HepG2 (cell line): ENCODE measurements around the gene CIITA. TPM values are rescaled to one million over a fixed set of nuclear protein-coding genes. Genes with fewer than 3 reads are reported as not detected.

ENCODE experiments used
- ATAC-seq: fragments of 200-7000 bp; cut with Tn5 transposase; 3 replicates; pipeline ENCODE4 v1.9.1; 2020; ENCODE audit warnings: mild to moderate bottlenecking, moderate library complexity
- BruUV-seq: library from RNA; stranded (reverse); fragments of 400-500 nt; replicated peaks from 2 replicates; lab custom pipeline; 2021; lab: Mats Ljungman, UMichigan
- CTCF ChIA-PET: fragments of 300-600 bp; formaldehyde crosslinking; extraction: SDS; loops from one replicate; lab custom pipeline; 2021; ENCODE audit warnings: low total read pairs, inconsistent platforms, low intra/inter-chr PET ratio; lab: Yijun Ruan, JAX
- POLR2A ChIA-PET: fragments of 350-600 bp; sonication (Branson Sonifier 250); formaldehyde crosslinking; loops from one replicate; lab custom pipeline; 2020; ENCODE audit warnings: antibody characterized with exemption, inconsistent platforms; lab: Yijun Ruan, JAX
- DNase-seq: peaks from one replicate; pipeline ENCODE4 v3.0.0-alpha.2; 2015; ENCODE audit warnings: low spot score
- FAIRE-seq: peaks from 3 replicates; lab custom pipeline; 2011; peaks lifted over from hg19 to GRCh38; lab: Jason Lieb, UNC
- H2AFZ ChIP-seq: one replicate; pipeline ENCODE4 v1.6.1; 2011; ENCODE audit warnings: low read length, inconsistent platforms
- H3K27ac ChIP-seq: fragments of 300-600 bp; 3 replicates; pipeline ENCODE4 v1.8.0; 2011; ENCODE audit warnings: mixed run types, mild to moderate bottlenecking, mixed read lengths, low read length, inconsistent platforms; ENCODE audit not compliant: insufficient read depth; ENCODE audit errors: extremely low read length
- H3K27me3 ChIP-seq, 2 experiments: fragments of 200-600 bp in 1 of 2; 2 replicates in 1 of 2; 3 replicates in 1 of 2; pipeline versions ENCODE4 v1.6.0 to v1.8.0; 2011; ENCODE audit warnings: low read length in 2 of 2, mild to moderate bottlenecking in 2 of 2, moderate library complexity in 2 of 2, inconsistent platforms in 1 of 2; ENCODE audit not compliant: insufficient read depth in 2 of 2, control insufficient read depth in 1 of 2
- H3K36me3 ChIP-seq, 2 experiments: fragments of 200-600 bp in 1 of 2; replicated peaks in 1 of 2; 2 replicates in 1 of 2; 3 replicates in 1 of 2; pipeline versions ENCODE4 v1.5.1 to v1.8.0; 2011; ENCODE audit warnings: low read length in 2 of 2, inconsistent platforms in 1 of 2; ENCODE audit not compliant: insufficient read depth in 2 of 2, control insufficient read depth in 1 of 2
- H3K4me1 ChIP-seq: 2 replicates; pipeline ENCODE4 v1.5.1; 2012; ENCODE audit warnings: low read length, inconsistent platforms; ENCODE audit not compliant: insufficient read depth
- H3K4me2 ChIP-seq: 2 replicates; pipeline ENCODE4 v1.6.0; 2011; ENCODE audit warnings: low read depth, low read length, inconsistent platforms
- H3K4me3 ChIP-seq, 3 experiments: fragments of 200-600 bp in 1 of 3; sonication (generic), shearing (Covaris generic) in 1 of 3; replicated peaks in 1 of 3; 2 replicates each; pipeline ENCODE4 v1.5.1; 2011 to 2016; ENCODE audit warnings: low read length in 3 of 3, inconsistent platforms in 2 of 3, low read depth in 2 of 3, mild to moderate bottlenecking in 2 of 3, control low read depth in 1 of 3, mixed read lengths in 1 of 3; ENCODE audit not compliant: insufficient read depth in 1 of 3
- H3K79me2 ChIP-seq: one replicate; pipeline ENCODE4 v1.6.1; 2011; ENCODE audit warnings: low read length, inconsistent platforms; ENCODE audit not compliant: insufficient read depth
- H3K9ac ChIP-seq: 2 replicates; pipeline ENCODE4 v1.6.0; 2011; ENCODE audit warnings: mild to moderate bottlenecking, low read depth, low read length, inconsistent platforms; ENCODE audit not compliant: insufficient read depth
- H3K9me3 ChIP-seq: 2 replicates; pipeline ENCODE4 v1.5.1; 2012; ENCODE audit warnings: mild to moderate bottlenecking, low read length
- H4K20me1 ChIP-seq: 2 replicates; pipeline ENCODE4 v1.6.0; 2011; ENCODE audit warnings: inconsistent platforms, mild to moderate bottlenecking, low read length, moderate library complexity; ENCODE audit not compliant: insufficient read depth
- ATF1 ChIP-seq: IDR thresholded peaks from 2 replicates; pipeline ENCODE4 v1.6.1; 2016; ENCODE audit warnings: mild to moderate bottlenecking, control low read depth
- FOXK2 ChIP-seq: fragments of 450-650 bp; IDR thresholded peaks from 2 replicates; pipeline ENCODE4 v1.6.1; 2016
- IRF9 ChIP-seq: sonication (generic); formaldehyde crosslinking; IDR thresholded peaks from 2 replicates; pipeline ENCODE4 v1.8.0; 2022; ENCODE audit warnings: missing genetic modification reagents, mild to moderate bottlenecking, borderline replicate concordance
- KLF12 ChIP-seq: sonication (generic); formaldehyde crosslinking; IDR thresholded peaks from 2 replicates; pipeline ENCODE4 v1.4.0; 2020; ENCODE audit warnings: missing genetic modification reagents, borderline replicate concordance
- SMAD9 ChIP-seq: sonication (generic); formaldehyde crosslinking; IDR thresholded peaks from 2 replicates; pipeline ENCODE4 v1.5.1; 2020; ENCODE audit warnings: mild to moderate bottlenecking, missing genetic modification reagents
- ZNF282 ChIP-seq: fragments of 450-650 bp; IDR thresholded peaks from 2 replicates; pipeline ENCODE4 v1.6.1; 2018; ENCODE audit not compliant: partially characterized antibody
- ZNF326 ChIP-seq: sonication (generic); formaldehyde crosslinking; IDR thresholded peaks from 2 replicates; pipeline ENCODE4 v1.4.0; 2020; ENCODE audit warnings: missing genetic modification reagents, borderline replicate concordance
- ZNF660 ChIP-seq: sonication (generic); formaldehyde crosslinking; IDR thresholded peaks from 2 replicates; pipeline ENCODE4 v1.5.1; 2020; ENCODE audit warnings: mild to moderate bottlenecking, low read depth, missing genetic modification reagents, borderline replicate concordance
- ZNF782 ChIP-seq: sonication (generic); formaldehyde crosslinking; IDR thresholded peaks from 2 replicates; pipeline ENCODE4 v1.4.0; 2020; ENCODE audit warnings: missing genetic modification reagents, mild to moderate bottlenecking, borderline replicate concordance
- ZSCAN20 ChIP-seq: sonication (generic); formaldehyde crosslinking; IDR thresholded peaks from 2 replicates; pipeline ENCODE4 v1.4.0; 2020; ENCODE audit warnings: missing genetic modification reagents, mild to moderate bottlenecking, borderline replicate concordance
- WGBS: methylation state at CpG from one replicate; pipeline ENCODE4 v1.1.6; 2017; ENCODE audit warnings: low lambda C conversion rate; 5-methylcytosine and 5-hydroxymethylcytosine counted together
- in situ Hi-C: cut with HindIII; loops from 2 replicates; pipeline ENCODE4 v1.10.0; 2017; ENCODE audit warnings: low pct_unique_long_range_greater_than_20kb; ENCODE audit not compliant: extremely low pct_ligation_motif_present
- intact Hi-C: fragments of 100-400 bp; cut with micrococcal nuclease; formaldehyde crosslinking; loops from one replicate; pipeline ENCODE4 v1.10.0; 2022; ENCODE audit not compliant: unreplicated experiment
- polyA plus RNA-seq, 8 experiments: library from polyadenylated mRNA; depleted of rRNA in 3 of 8; stranded (reverse) in 7 of 8; unstranded in 1 of 8; fragments of >200 nt; fragmentation: Illumina TruSeq in 4 of 8; extraction: Trizol in 4 of 8; gene quantifications; 2 replicates each; pipeline versions ENCODE4 v1.2.1 to v1.2.3, GENCODE V29; 2011 to 2016; ENCODE audit warnings: low read depth in 4 of 8, missing spikeins in 1 of 8, mixed read lengths in 1 of 8; ENCODE audit not compliant: insufficient read depth in 1 of 8
- total RNA-seq, 5 experiments: library from RNA; depleted of rRNA; stranded (reverse); fragments of >200 nt; fragmentation: Illumina TruSeq; extraction: Trizol; gene quantifications; 2 replicates each; pipeline ENCODE4 v1.2.3, GENCODE V29; 2016; ENCODE audit warnings: low read depth in 1 of 5
- TF ChIP-seq, protein P1 (sequence below): sonication (generic); formaldehyde crosslinking; IDR thresholded peaks from 2 replicates; pipeline ENCODE4 v1.4.0; 2020; ENCODE audit warnings: missing genetic modification reagents

CIITA gene
- total and polyA plus RNA-seq, 2 of the 13 experiments (the other 11 are each of a cell fraction or from before 2014, with no cell fraction given), result 0.08 to 0.09 TPM

DNA sequence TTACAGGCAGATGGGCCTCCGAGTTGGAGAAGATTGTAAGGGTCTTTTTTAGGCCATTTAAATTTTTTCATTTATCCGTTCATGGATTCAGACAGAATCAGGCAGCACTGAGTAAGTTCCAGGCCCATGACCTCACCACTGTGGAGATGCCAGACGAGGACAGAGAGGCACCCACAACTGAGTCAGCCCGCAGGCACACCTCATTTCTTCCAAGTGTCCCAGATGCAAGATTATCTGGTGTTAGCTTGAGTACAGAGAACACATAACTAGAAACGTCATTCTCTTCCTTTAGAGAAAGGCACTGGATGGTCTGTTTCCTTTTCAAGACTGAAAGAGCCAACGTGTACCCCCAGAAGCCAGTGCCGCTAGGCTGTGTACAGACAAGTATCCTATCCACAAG lies 84.2 kb downstream of the CIITA start:
- no TSS peak for BruUV-seq
- in situ Hi-C loops, result loop anchor here (10.0 kb wide), 1 partner anchor 404 kb away; no protein-coding TSS in a partner anchor
- ATAC-seq, result no peak

DNA sequence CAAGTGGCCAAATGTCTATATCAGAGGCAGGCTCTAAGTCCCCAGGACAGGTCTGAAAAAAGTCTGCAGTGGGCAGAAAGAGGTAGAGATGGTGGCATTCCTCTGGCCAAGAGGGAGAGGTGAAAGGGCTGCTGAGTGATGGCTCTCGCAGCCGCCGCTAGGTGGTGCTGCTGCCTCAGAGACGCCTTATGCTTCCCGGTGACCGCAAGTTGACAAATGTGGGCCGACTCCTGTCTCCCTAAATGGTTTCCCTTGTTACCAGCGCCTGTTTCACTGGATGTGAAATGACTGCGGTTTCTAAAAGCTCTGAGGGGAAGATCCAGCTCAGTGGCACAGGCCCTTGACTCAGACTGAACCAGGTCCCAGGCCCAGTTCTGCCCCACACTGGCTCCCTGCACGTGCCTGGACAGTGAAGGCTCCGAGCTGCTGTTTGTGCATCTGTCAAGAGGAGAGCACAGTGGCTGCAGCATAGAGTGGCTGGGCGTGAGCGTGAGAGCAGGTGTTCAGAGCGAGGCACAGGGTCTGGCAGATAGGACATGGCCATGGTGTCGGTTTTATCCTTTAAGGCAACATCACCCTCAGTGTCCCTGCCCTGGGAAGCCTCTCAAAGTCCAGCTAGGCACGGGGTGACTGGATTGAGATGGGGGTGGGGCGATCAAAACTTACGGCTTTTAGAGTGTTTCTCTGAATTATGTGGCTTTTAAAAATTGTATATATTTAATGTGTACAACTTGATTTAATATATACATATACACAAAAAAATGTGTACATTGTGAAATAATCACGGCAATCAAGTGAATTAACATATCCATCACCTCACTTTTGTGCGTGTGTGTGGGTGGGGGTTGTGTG lies 87.3 kb downstream of the CIITA start:
- FAIRE-seq, result peak; percentile 98
- in situ Hi-C loops, result loop anchor here (10.0 kb wide), 1 partner anchor 401 kb away; no protein-coding TSS in a partner anchor
- 45% methylated on average over 20 of the region's 20 CpGs for WGBS
- TF ChIP-seq FOXK2, result no peak
- no peak for TF ChIP-seq ZNF282
- no peak for TF ChIP-seq ZSCAN20 (CRISPR knock-in tag)
- TF ChIP-seq ATF1 (CRISPR knock-in tag), result no peak
- TF ChIP-seq, protein P1, sequence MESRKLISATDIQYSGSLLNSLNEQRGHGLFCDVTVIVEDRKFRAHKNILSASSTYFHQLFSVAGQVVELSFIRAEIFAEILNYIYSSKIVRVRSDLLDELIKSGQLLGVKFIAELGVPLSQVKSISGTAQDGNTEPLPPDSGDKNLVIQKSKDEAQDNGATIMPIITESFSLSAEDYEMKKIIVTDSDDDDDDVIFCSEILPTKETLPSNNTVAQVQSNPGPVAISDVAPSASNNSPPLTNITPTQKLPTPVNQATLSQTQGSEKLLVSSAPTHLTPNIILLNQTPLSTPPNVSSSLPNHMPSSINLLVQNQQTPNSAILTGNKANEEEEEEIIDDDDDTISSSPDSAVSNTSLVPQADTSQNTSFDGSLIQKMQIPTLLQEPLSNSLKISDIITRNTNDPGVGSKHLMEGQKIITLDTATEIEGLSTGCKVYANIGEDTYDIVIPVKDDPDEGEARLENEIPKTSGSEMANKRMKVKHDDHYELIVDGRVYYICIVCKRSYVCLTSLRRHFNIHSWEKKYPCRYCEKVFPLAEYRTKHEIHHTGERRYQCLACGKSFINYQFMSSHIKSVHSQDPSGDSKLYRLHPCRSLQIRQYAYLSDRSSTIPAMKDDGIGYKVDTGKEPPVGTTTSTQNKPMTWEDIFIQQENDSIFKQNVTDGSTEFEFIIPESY, result peak; percentile 14; the same call in 1 of the 2 replicates
- TF ChIP-seq KLF12 (CRISPR knock-in tag), result no peak
- TF ChIP-seq ZNF660 (CRISPR knock-in tag), result no peak
- TF ChIP-seq ZNF326, result no peak
- TF ChIP-seq ZNF782 (CRISPR knock-in tag), result peak; percentile 89
- 0 out of 2 replicates have a peak, but pooled peaks have one; percentile 40 for TF ChIP-seq SMAD9 (CRISPR knock-in tag)

More for the DNA sequence above, 84.2 kb downstream of the CIITA start:
- H4K20me1 ChIP-seq, result no peaks in the 10 kb centered on the region; the same call in 1 of the 2 replicates
- no peak for TF ChIP-seq IRF9 (CRISPR knock-in tag)
- no peak overlapping the region for H3K27ac ChIP-seq
- intact Hi-C loops, result loop anchor here (5.0 kb wide), 1 partner anchor 571 kb away; no protein-coding TSS in a partner anchor
- H3K9ac ChIP-seq, result no peak overlapping the region
- ChIA-PET POLR2A (no interaction called here), CTCF (no interaction called here)
- FAIRE-seq (no peak), DNase-seq (no peak)
- no peak overlapping the region for H2AFZ ChIP-seq
- H3K9me3 ChIP-seq, result no peaks in the 10 kb centered on the region
- 89% methylated on average over 7 of the region's 7 CpGs for WGBS
- no peak overlapping the region for H3K4me3 ChIP-seq
- H3K36me3 ChIP-seq, result peaks cover 10 to 31% of the 10 kb centered on the region in 2 experiments
- H3K4me2 ChIP-seq, result no peak overlapping the region
- H3K27me3 ChIP-seq, result no peaks in the 10 kb centered on the region
- H3K4me1 ChIP-seq, result peaks cover 5% of the 10 kb centered on the region
- H3K79me2 ChIP-seq, result no peaks in the 10 kb centered on the region

More for the DNA sequence above, 87.3 kb downstream of the CIITA start:
- Histone ChIP-seq H3K4me2 (peak overlapping the region; percentile 64), H3K4me3 (no peak overlapping the region), H3K79me2 (no peaks in the 10 kb centered on the region), H3K9ac (0 out of 2 replicates have a peak overlapping the region, but pooled peaks have one; percentile 1), H2AFZ (no peak overlapping the region), H3K4me1 (peaks cover 14% of the 10 kb centered on the region), H3K27me3 (no peaks in the 10 kb centered on the region), H4K20me1 (no peaks in the 10 kb centered on the region; the same call in 1 of the 2 replicates), H3K27ac (no peak overlapping the region), H3K36me3 (peaks cover 12 to 21% of the 10 kb centered on the region in 2 experiments), H3K9me3 (no peaks in the 10 kb centered on the region)
- DNase-seq (peak; percentile 74), ATAC-seq (peak; percentile 96)
- ChIA-PET POLR2A (interaction anchor here (2.0 to 2.7 kb wide), 2 partner anchors 22 to 291 kb away, joined by 5 to 17 read pairs; partner anchors contain the start of genes DEXI and SOCS1), CTCF (interaction anchor here (0.8 to 2.3 kb wide), 5 partner anchors 8 to 442 kb away, joined by 3 to 16 read pairs (median 12); partner anchors contain the start of gene SOCS1)
- BruUV-seq, result no TSS peak
- intact Hi-C loops, result loop anchor here (2.0 to 5.0 kb wide), 2 partner anchors 433 to 568 kb away; no protein-coding TSS in a partner anchor
